ENCODE measurements around the gene CTRL.

- TF ChIP-seq SPI1 (IDR thresholded peaks at IDR 0.05; ENCODE audit: low read depth, low read length), result peak; percentile 71; the same call in 1 of the 2 replicates
- TF ChIP-seq POLR2A (IDR thresholded peaks at IDR 0.05; ENCODE audit: low read depth, low read length), result no peak
- TF ChIP-seq TAF1 (IDR thresholded peaks at IDR 0.05; ENCODE audit: low read depth, low read length), result no peak; the same call in 1 of the 2 replicates
- TF ChIP-seq POLR2AphosphoS5 (IDR thresholded peaks at IDR 0.05; ENCODE audit: low read depth, low read length), result no peak
Observed at GRCh38 chr16:67936880-67937605, 5.4 kb upstream of the CTRL start.
